Inflammatory macrophage (primary cell): Measurements from ENCODE around the gene TAOK3.
"Not testable (repeated sequence)": the region's sequence is repeated elsewhere in the genome, so short reads cannot be mapped to it uniquely, and the experiment has no call there.

Experiments
- DNase-seq, 2 donors: peaks; one replicate each; pipeline ENCODE4 v3.0.0-alpha.2; 2020 to 2022

Gene TAOK3

GRCh38 chr12:118292836-118293235 is 79.9 kb downstream of the TAOK3 start:
- DNase-seq: no peak

GRCh38 chr12:118290130-118290529 is 82.6 kb downstream of the TAOK3 start:
- no peak for DNase-seq

GRCh38 chr12:118288174-118288573 is 84.5 kb downstream of the TAOK3 start:
- DNase-seq: no peak

- no peak for DNase-seq
These were observed 85.0 kb downstream of the TAOK3 start for GRCh38 chr12:118287728-118288127.

- DNase-seq: no peak
These were observed 89.9 kb downstream of the TAOK3 start for GRCh38 chr12:118282767-118283166.

- DNase-seq: not testable (repeated sequence)
These were observed 94.4 kb downstream of the TAOK3 start for GRCh38 chr12:118278288-118278687.

GRCh38 chr12:118274066-118274465 is 98.6 kb downstream of the TAOK3 start:
- peak in 1 of 2 donors; percentile 15 for DNase-seq

GRCh38 chr12:118271770-118272417 is 100.8 kb downstream of the TAOK3 start:
- DNase-seq: no peak

- DNase-seq: no peak
These were observed 101.5 kb downstream of the TAOK3 start for GRCh38 chr12:118271183-118271582.

- DNase-seq: no peak
These were observed 102.9 kb downstream of the TAOK3 start for GRCh38 chr12:118269806-118270205.

GRCh38 chr12:118259079-118259478 is 113.6 kb downstream of the TAOK3 start:
- no peak for DNase-seq

- no peak for DNase-seq
These were observed 116.4 kb downstream of the TAOK3 start for GRCh38 chr12:118256352-118256751.

GRCh38 chr12:118249547-118249946 is 123.2 kb downstream of the TAOK3 start:
- no peak for DNase-seq

- DNase-seq: not testable (repeated sequence)
These were observed 126.8 kb downstream of the TAOK3 start for GRCh38 chr12:118245886-118246285.

GRCh38 chr12:118238888-118239287 is 133.8 kb downstream of the TAOK3 start:
- DNase-seq: no peak

GRCh38 chr12:118237908-118238307 is 134.8 kb downstream of the TAOK3 start:
- DNase-seq: peak in 1 of 2 donors; percentile 2

GRCh38 chr12:118237052-118237665 is 135.5 kb downstream of the TAOK3 start:
- DNase-seq: peak; percentile 62 to 75

- no peak for DNase-seq
These were observed 152.0 kb downstream of the TAOK3 start for GRCh38 chr12:118220702-118221101.

- no peak for DNase-seq
These were observed 152.9 kb downstream of the TAOK3 start for GRCh38 chr12:118219772-118220171.

- DNase-seq: no peak
These were observed 153.6 kb downstream of the TAOK3 start for GRCh38 chr12:118219106-118219505.

GRCh38 chr12:118213452-118213851 is 159.3 kb downstream of the TAOK3 start:
- DNase-seq: peak in 1 of 2 donors; percentile 1

- DNase-seq: peak in 1 of 2 donors; percentile 0
These were observed 160.1 kb downstream of the TAOK3 start for GRCh38 chr12:118212606-118213005.

- peak in 1 of 2 donors; percentile 28 for DNase-seq
These were observed 166.6 kb downstream of the TAOK3 start for GRCh38 chr12:118206107-118206412.

- DNase-seq: no peak
These were observed 178.7 kb downstream of the TAOK3 start for GRCh38 chr12:118193958-118194357.

GRCh38 chr12:118193477-118193876 is 179.2 kb downstream of the TAOK3 start:
- DNase-seq: no peak
